Measurements from ENCODE around the gene ZFR2.
"Not testable (repeated sequence)": the region's sequence is repeated elsewhere in the genome, so short reads cannot be mapped to it uniquely, and the experiment has no call there.

The ZFR2 gene

GRCh38 chr19:3834349-3835054 is 34.3 kb downstream of the ZFR2 start:
- DNase-seq: no peak

GRCh38 chr19:3833578-3834348 is 35.1 kb downstream of the ZFR2 start:
- no peak for DNase-seq

GRCh38 chr19:3832001-3832400 is 36.8 kb downstream of the ZFR2 start:
- DNase-seq: no peak

GRCh38 chr19:3831601-3832000 is 37.2 kb downstream of the ZFR2 start:
- DNase-seq: no peak

- DNase-seq: no peak
Measured at GRCh38 chr19:3830621-3831589, 37.9 kb downstream of the ZFR2 start.

GRCh38 chr19:3827306-3827705 is 41.5 kb downstream of the ZFR2 start:
- DNase-seq: no peak

GRCh38 chr19:3826163-3826562 is 42.7 kb downstream of the ZFR2 start:
- no peak for DNase-seq

GRCh38 chr19:3825286-3825956 is 43.4 kb downstream of the ZFR2 start:
- DNase-seq: no peak

- DNase-seq: no peak
Measured at GRCh38 chr19:3823350-3823713, 45.5 kb downstream of the ZFR2 start.

GRCh38 chr19:3822683-3823349 is 46.0 kb downstream of the ZFR2 start:
- DNase-seq: no peak

- no peak for DNase-seq
Measured at GRCh38 chr19:3821857-3822364, 46.9 kb downstream of the ZFR2 start.

GRCh38 chr19:3821156-3821555 is 47.7 kb downstream of the ZFR2 start:
- no peak for DNase-seq

GRCh38 chr19:3819989-3820388 is 48.8 kb downstream of the ZFR2 start:
- DNase-seq: no peak

GRCh38 chr19:3818918-3819317 is 49.9 kb downstream of the ZFR2 start:
- DNase-seq: no peak

- no peak for DNase-seq
Measured at GRCh38 chr19:3818466-3818865, 50.4 kb downstream of the ZFR2 start.

- DNase-seq: no peak
Measured at GRCh38 chr19:3817761-3818160, 51.1 kb downstream of the ZFR2 start.

GRCh38 chr19:3816566-3817218 is 52.1 kb downstream of the ZFR2 start:
- DNase-seq: no peak

- DNase-seq: not testable (repeated sequence)
Measured at GRCh38 chr19:3816148-3816547, 52.7 kb downstream of the ZFR2 start.

GRCh38 chr19:3814648-3815047 is 54.2 kb downstream of the ZFR2 start:
- DNase-seq: no peak

GRCh38 chr19:3813473-3814392 is 55.1 kb downstream of the ZFR2 start:
- DNase-seq: no peak

All from SIG-M5 (cell line).